Raji (cell line): Measurements from ENCODE around the gene RAD18.

Experiments used
- POLR2A ChIP-seq: IDR thresholded peaks from 2 replicates; pipeline ENCODE4 v1.6.1; 2011; ENCODE audit warnings: low read depth, low read length, control low read depth; ENCODE audit not compliant: insufficient read depth

RAD18 gene

GRCh38 chr3:8962226-8962861 is 928 bp downstream of the RAD18 start:
- TF ChIP-seq POLR2A: no peak

DNA sequence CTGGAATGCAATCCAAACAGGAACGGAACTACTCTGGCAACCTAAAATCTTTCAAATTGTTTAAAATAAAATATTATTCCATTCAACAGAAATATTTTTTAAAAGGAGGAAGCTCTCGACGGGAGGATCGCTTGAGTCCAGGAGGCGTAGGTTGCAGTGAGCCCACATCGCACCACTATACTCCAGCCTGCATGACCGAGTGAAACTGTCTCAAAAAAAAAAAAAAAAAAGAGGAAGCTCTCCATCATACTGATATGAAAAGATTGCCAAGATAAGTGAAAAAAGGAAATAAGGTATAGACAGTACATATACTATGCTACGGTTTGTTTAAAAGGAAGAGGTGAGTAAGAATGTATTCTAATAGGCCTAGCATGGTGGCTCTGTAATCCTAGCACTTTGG is 3.6 kb downstream of the RAD18 start:
- no peak for TF ChIP-seq POLR2A

DNA sequence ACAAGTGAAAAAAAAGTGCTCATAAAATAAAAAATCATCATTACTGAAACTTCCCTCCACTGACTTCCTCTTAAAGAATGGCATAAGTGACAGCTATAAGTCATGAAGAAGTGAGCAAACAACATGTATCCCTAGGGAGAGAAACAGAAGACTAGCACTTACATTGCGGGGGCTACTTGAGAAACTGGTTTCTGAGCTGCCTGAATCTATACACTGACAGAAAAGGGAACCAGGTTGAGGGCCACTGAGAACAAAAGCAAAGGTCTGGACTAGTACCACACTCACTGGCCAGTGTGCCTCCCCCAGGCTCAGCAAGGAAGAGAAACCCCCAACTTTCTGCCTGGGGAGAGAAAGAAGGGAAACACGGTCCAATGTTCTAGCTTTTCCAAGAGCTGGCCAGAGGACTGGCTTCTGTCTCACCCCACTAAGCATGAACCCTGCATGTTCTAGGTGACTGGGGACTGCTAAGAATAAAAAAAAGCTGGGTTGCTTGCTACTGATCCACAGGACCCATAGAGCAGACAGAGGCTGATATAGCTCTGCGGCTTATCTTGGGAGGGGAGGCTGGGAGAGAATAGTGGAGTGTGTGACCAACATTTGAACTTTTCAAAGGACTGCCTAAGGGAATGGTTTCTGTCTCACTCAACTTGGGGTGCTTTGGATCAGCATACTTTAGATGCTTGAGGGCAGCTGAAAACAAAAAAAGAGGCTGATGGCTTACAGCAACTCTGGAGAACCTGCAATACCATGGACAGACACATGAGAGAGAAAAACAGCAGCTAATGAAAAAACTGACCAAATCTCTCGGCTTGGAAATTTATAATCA is 8.1 kb downstream of the RAD18 start:
- TF ChIP-seq POLR2A: no peak

GRCh38 chr3:8953313-8953712 is 10.0 kb downstream of the RAD18 start:
- no peak for TF ChIP-seq POLR2A

GRCh38 chr3:8952130-8952529 is 11.1 kb downstream of the RAD18 start:
- TF ChIP-seq POLR2A: no peak

DNA sequence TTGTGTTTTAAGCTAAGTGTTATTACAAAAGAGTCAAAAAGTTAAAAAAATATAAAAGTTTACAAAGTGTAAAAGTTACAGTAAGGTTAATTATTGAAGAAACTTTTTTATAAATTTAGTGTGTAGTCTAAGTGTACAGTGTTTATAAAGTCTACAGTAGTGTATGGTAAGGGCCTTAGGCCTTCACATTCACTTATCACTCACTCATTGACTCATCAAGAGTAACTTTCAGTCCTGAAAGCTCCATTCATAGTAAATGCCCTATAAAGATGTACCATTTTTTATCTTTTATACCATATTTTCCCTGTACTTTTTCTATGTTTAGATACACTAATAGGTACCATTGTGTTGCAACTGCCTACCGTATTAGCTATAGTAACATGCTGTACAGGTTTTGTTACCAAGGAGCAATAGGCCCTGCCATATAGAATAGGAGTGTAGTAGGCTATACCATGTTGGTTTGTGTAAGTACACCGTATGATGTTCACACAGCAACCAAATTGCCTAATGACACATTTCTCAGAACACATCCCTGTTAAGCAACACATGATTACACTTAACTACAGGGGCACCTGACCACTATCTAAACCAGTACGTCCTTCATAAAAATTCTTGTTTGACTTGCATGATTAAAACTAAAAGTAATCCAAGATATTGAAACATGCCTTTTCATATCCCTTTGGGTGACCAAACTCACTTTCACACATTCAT is 17.2 kb downstream of the RAD18 start:
- no peak for TF ChIP-seq POLR2A

DNA sequence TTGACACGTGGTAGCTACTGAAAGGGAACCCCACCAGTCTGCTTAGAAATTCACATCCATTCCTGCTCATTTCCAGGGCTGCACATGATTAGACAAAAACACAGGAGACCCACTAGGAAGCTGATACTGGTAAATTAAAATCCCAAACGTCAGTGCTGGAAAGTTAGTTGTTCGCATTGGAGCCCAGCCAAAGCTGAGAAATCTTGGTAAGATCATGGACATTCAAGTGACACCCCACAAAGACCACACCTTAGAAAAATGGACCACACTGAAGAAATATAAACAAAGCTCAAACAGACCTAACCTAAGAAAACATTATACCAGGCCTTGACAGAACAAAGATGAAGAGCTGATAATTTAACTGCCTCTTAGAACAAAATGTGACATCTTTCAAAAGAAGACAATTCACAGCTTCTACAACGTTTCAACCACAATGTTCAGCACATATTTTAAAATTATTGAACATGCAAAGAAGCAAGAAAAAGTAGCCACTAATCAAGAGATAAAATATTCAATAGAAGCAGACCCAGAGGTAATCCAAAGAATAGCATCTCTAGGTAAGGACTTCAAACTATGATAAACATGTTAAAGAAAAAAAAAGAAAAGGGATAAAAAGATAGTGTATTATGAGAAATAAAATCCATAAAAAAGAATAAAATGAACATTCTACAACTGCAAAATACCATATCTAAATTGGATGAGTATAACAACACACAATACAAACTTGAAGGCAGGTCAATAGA is 20.4 kb downstream of the RAD18 start:
- TF ChIP-seq POLR2A: no peak

GRCh38 chr3:8942115-8942514 is 21.2 kb downstream of the RAD18 start:
- no peak for TF ChIP-seq POLR2A

GRCh38 chr3:8938021-8938420 is 25.3 kb downstream of the RAD18 start:
- TF ChIP-seq POLR2A: no peak

- TF ChIP-seq POLR2A: no peak
Observed at GRCh38 chr3:8937064-8938020, 25.9 kb downstream of the RAD18 start.

- TF ChIP-seq POLR2A: no peak
Observed at GRCh38 chr3:8932507-8932906, 30.8 kb downstream of the RAD18 start.

- no peak for TF ChIP-seq POLR2A
Observed at GRCh38 chr3:8931342-8931741, 31.9 kb downstream of the RAD18 start.

DNA sequence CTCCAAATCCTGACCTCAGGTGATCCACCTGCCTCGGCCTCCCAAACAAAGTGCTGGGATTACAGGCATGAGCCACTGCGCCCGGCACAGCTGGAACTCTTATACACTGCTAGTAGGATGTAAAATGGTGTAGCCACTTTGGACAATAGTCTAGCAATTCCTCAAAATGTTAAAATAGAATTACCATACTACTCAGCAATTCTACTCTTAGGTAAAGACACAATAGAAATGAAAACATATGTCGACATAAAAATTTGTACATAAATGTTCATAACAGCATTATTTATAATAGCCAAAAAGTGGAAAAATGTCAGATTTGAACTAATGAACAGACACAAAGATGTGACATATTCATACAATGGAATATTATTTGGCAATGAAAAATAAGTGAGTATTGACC is 33.4 kb downstream of the RAD18 start:
- TF ChIP-seq POLR2A: no peak

DNA sequence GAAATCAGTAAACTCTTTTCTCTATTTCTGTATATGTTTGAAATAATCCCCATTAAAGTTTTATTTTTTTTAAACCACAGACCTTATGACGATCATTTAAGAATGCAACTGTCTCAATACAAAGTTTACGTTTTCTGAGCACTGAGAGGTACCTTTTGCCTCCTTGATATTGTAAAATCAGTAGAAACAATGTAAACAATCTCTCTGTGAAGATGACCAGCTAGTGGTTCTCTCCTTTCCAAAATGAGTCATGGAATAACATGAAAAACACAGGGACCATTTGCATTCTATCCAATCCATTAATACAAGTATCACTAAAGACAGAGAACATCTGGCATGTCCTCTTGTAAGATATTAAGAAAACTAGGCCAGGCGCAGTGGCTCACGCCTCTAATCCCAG is 48.8 kb downstream of the RAD18 start:
- TF ChIP-seq POLR2A: no peak

- TF ChIP-seq POLR2A: no peak
Observed at GRCh38 chr3:8911781-8912180, 51.5 kb downstream of the RAD18 start.

DNA sequence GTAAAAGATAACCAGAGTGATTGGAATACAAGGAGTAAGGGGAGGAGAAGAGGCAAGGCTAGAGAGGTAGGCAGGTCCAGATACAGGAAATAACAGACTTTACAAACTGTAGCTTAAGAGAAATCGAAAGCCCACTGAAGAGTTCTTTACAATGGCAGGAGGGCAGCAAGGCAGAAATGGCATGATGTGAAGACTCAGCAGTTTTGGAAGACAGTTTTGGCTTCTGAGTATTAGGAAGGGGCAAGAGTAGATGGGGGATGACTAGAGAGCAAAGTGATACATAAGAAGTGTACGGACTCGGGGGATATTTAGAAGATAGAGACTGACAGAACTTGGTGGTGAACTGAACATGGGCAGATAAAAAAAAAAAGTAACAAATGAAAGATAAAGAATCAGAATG is 54.1 kb downstream of the RAD18 start:
- TF ChIP-seq POLR2A: no peak
